Measurements from ENCODE around the gene MAP2K2. TPM values are rescaled to one million over a fixed set of nuclear protein-coding genes. Genes with fewer than 3 reads are reported as not detected.

Gene MAP2K2
- total RNA-seq, 1 experiment from 2014 or later = 177 TPM

DNA sequence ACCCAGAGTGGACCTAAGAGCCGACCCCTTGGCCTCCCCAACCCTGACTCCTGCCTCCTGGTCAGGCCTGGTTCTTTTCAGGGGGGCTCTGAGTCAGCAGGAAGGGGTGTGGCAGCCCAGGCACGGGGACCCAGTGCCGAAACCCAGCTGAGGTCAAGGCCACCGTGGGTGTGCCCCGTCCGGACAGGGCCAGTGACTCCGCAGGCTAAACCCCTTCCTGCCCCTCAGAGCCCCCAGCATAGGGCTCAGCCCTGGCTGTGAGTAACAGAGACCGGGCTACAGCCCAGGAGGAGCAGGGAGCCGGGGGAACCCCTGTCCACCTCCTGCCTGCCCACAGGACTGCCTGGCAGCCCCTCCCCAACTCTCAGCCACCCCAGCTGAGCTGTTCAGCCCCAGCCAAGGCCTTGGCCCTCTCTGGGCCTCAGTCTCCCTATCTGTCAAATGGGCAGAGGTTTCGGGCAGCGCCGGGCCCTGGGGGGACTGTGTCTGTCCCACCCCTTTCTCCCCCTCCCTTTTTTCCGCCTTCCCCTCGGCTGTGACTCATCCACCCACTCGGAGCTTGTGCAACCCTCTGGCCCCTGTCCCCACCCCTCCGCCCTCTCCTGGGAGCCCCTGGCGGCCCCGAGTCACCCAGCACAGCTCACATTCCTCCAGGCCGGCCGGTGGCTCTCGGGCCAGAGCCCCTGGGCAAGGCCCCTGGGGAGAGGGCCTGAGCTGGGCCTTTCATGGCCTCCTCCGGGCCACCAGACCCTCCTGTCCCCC, 65.8 kb downstream of the MAP2K2 start:
- peaks cover 22% of the 10 kb centered on the region for H3K4me1 Mint-ChIP-seq
- DNase-seq (ENCODE audit: low spot score) (no peak), ATAC-seq (no peak; the same call in 1 of the 2 replicates)
- peaks cover 15% of the 10 kb centered on the region for H3K36me3 Mint-ChIP-seq
- no peaks in the 10 kb centered on the region for H3K9me3 Mint-ChIP-seq
- peak overlapping the region; percentile 84 for H3K27ac Mint-ChIP-seq
- POLR2A ChIA-PET = interaction anchor here (0.6 to 1.0 kb wide), 2 partner anchors 18 to 285 kb away, joined by 4 read pairs; no protein-coding TSS in a partner anchor
- H3K27me3 Mint-ChIP-seq (ENCODE audit: low read depth) = no peaks in the 10 kb centered on the region
- no peak overlapping the region for H3K4me3 Mint-ChIP-seq
- peak; percentile 26 for TF ChIP-seq GABPB1 (CRISPR knock-in tag; IDR thresholded peaks at IDR 0.05)
- TF ChIP-seq FOXJ3 (CRISPR knock-in tag; IDR thresholded peaks at IDR 0.05; ENCODE audit: borderline replicate concordance) = no peak
- CTCF ChIA-PET = interaction anchor here (0.8 to 2.3 kb wide), 5 partner anchors 70 to 465 kb away, joined by 3 to 11 read pairs (median 5); no protein-coding TSS in a partner anchor

DNA sequence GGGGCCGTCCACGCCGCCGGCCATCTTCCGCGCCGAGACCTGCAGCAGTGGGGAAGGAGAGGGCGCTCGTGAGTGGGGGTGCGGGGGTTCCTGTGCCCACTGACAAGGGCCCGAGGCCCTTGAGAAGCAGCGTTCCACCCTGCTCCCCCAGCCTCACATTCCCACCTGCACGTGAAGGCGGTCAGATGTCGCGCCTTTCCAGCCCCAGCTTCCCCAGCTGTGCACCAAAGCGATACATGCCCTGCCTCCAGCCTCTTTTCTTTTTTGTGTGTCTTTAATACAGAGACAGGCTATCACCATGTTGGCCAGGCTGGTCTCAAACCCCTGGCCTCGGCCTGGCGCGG, 68.7 kb downstream of the MAP2K2 start:
- Mint-ChIP-seq H3K27me3 (ENCODE audit: low read depth) (no peaks in the 10 kb centered on the region), H3K4me1 (peaks cover 6% of the 10 kb centered on the region), H3K36me3 (peaks cover 31% of the 10 kb centered on the region), H3K27ac (no peak overlapping the region), H3K4me3 (no peak overlapping the region), H3K9me3 (no peaks in the 10 kb centered on the region)
- ATAC-seq (no peak), DNase-seq (ENCODE audit: low spot score) (no peak)
- TF ChIP-seq, protein P1, sequence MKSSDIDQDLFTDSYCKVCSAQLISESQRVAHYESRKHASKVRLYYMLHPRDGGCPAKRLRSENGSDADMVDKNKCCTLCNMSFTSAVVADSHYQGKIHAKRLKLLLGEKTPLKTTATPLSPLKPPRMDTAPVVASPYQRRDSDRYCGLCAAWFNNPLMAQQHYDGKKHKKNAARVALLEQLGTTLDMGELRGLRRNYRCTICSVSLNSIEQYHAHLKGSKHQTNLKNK (CRISPR knock-in tag; IDR thresholded peaks at IDR 0.05) = no peak
- TF ChIP-seq, protein P2, sequence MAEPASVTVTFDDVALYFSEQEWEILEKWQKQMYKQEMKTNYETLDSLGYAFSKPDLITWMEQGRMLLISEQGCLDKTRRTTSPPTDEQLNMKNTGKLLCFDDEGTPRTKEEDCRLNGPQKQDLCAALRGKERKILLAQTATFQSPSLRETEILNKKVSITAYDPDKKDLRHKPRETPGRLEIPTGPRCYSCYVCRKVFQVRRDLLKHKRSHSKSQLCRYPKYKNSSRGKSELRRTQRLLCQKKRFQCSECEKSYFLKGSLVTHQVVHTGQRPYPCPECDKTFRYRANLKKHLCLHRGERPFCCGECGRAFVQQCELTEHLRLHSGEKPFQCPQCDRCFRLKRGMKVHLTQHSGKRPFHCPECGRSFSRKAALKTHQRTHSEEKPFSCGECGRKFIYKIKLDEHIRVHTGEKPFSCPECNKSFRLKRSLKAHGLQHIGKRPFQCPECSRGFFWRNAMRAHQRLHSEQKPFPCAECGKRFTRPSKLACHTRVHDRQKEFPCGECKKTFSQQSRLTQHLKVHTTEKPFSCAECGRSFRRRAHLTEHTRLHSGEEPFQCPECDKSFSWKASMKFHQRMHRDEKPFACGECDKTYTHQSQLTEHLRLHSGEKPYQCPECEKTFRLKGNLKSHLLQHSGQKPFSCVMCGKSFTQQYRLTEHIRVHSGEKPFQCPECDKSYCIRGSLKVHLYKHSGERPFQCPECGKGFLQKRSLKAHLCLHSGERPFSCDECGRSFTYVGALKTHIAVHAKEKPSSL (CRISPR knock-in tag; conservative IDR thresholded peaks at IDR 0.05) = no peak
- no peak for TF ChIP-seq SMAD4 (CRISPR knock-in tag; IDR thresholded peaks at IDR 0.05)
- TF ChIP-seq, protein P3, sequence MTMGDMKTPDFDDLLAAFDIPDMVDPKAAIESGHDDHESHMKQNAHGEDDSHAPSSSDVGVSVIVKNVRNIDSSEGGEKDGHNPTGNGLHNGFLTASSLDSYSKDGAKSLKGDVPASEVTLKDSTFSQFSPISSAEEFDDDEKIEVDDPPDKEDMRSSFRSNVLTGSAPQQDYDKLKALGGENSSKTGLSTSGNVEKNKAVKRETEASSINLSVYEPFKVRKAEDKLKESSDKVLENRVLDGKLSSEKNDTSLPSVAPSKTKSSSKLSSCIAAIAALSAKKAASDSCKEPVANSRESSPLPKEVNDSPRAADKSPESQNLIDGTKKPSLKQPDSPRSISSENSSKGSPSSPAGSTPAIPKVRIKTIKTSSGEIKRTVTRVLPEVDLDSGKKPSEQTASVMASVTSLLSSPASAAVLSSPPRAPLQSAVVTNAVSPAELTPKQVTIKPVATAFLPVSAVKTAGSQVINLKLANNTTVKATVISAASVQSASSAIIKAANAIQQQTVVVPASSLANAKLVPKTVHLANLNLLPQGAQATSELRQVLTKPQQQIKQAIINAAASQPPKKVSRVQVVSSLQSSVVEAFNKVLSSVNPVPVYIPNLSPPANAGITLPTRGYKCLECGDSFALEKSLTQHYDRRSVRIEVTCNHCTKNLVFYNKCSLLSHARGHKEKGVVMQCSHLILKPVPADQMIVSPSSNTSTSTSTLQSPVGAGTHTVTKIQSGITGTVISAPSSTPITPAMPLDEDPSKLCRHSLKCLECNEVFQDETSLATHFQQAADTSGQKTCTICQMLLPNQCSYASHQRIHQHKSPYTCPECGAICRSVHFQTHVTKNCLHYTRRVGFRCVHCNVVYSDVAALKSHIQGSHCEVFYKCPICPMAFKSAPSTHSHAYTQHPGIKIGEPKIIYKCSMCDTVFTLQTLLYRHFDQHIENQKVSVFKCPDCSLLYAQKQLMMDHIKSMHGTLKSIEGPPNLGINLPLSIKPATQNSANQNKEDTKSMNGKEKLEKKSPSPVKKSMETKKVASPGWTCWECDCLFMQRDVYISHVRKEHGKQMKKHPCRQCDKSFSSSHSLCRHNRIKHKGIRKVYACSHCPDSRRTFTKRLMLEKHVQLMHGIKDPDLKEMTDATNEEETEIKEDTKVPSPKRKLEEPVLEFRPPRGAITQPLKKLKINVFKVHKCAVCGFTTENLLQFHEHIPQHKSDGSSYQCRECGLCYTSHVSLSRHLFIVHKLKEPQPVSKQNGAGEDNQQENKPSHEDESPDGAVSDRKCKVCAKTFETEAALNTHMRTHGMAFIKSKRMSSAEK (CRISPR knock-in tag; IDR thresholded peaks at IDR 0.05; ENCODE audit: borderline replicate concordance) = no peak
- TF ChIP-seq, protein P4, sequence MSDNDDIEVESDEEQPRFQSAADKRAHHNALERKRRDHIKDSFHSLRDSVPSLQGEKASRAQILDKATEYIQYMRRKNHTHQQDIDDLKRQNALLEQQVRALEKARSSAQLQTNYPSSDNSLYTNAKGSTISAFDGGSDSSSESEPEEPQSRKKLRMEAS (CRISPR knock-in tag; IDR thresholded peaks at IDR 0.05) = no peak
- TF ChIP-seq JAZF1 (CRISPR knock-in tag; IDR thresholded peaks at IDR 0.05) = no peak
- TF ChIP-seq, protein P5, sequence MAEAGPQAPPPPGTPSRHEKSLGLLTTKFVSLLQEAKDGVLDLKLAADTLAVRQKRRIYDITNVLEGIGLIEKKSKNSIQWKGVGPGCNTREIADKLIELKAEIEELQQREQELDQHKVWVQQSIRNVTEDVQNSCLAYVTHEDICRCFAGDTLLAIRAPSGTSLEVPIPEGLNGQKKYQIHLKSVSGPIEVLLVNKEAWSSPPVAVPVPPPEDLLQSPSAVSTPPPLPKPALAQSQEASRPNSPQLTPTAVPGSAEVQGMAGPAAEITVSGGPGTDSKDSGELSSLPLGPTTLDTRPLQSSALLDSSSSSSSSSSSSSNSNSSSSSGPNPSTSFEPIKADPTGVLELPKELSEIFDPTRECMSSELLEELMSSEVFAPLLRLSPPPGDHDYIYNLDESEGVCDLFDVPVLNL (CRISPR knock-in tag; IDR thresholded peaks at IDR 0.05; ENCODE audit: borderline replicate concordance, low read depth) = no peak
- TF ChIP-seq, protein P6, sequence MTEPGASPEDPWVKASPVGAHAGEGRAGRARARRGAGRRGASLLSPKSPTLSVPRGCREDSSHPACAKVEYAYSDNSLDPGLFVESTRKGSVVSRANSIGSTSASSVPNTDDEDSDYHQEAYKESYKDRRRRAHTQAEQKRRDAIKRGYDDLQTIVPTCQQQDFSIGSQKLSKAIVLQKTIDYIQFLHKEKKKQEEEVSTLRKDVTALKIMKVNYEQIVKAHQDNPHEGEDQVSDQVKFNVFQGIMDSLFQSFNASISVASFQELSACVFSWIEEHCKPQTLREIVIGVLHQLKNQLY (CRISPR knock-in tag; IDR thresholded peaks at IDR 0.05) = no peak
- no peak for TF ChIP-seq RELA (CRISPR knock-in tag; IDR thresholded peaks at IDR 0.05; ENCODE audit: borderline replicate concordance)
- ChIA-PET POLR2A (no interaction called here), CTCF (interaction anchor here (0.6 to 1.7 kb wide), 3 partner anchors 60 to 174 kb away, joined by 4 to 5 read pairs (median 4); partner anchors contain the start of gene ATCAY)
